HG03103 (cell line): ENCODE measurements around the gene HIVEP3.

Experiments
- ATAC-seq: cut with Tn5 transposase; IDR thresholded peaks from one replicate; pipeline ENCODE4 v1.9.1; 2021; ENCODE audit warnings: low read depth; ENCODE audit not compliant: unreplicated experiment

The HIVEP3 gene

DNA sequence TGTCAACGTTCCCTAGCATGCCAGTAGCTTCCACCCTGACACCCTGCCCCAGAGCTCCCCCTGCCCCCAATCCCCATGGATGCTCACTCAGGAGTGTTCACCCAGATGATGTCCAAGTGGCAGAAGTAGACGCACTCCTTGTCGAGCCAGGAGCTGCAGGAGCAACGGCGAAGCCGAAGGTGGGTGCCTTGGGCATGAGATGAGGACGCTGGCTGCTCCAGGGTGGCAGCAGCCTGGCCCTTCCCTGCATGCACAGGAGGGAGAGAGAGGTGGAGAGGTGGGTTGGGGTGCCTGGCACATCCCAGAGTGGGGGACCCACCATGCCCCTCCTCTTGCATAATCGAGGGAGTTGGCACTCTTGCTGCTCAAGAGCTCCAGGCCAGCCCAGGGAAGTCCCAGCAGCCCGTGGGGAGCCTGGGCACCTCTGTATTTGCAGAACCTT, 434.7 kb downstream of the HIVEP3 start:
- no peak for ATAC-seq

DNA sequence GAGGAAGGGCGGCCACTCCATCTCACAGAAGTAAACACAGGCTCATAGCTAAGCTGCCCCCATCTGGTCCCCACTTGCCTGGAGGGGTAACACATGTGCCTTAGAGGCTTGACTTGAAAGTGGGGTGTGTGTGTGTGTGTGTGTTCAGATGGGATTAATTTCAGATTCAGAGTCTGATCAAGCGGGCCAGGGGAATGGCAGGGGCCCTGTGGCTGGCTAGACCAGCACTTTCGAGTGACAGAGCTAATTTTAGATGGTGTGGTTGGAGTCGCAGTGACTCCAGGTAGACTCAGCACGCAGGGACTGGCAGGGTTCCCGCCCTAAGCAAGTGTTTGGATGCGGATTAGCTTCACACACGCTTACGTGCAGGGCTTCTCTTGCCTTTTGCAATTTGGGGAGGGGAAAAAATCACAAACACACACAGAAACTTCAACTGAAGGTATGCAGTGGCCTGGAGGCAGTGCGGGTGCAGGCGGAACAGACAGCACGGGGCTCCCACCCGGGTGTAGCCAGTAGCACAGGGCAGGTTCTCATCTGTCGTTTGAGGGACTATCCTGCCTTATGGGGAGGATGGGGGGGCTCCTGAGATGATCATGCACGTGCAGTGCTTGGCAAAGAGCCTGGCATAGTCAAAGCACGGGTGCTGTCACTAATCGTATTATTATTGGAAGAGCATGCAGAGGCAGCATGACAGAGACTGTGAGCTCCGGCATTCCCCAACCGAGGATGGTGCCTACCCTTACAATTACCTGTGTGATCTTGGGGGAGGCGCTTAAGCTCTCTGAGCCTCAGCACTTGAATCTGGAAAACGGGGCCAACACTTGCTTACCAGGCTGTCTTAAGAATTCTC, 435.5 kb downstream of the HIVEP3 start:
- ATAC-seq = no peak

DNA sequence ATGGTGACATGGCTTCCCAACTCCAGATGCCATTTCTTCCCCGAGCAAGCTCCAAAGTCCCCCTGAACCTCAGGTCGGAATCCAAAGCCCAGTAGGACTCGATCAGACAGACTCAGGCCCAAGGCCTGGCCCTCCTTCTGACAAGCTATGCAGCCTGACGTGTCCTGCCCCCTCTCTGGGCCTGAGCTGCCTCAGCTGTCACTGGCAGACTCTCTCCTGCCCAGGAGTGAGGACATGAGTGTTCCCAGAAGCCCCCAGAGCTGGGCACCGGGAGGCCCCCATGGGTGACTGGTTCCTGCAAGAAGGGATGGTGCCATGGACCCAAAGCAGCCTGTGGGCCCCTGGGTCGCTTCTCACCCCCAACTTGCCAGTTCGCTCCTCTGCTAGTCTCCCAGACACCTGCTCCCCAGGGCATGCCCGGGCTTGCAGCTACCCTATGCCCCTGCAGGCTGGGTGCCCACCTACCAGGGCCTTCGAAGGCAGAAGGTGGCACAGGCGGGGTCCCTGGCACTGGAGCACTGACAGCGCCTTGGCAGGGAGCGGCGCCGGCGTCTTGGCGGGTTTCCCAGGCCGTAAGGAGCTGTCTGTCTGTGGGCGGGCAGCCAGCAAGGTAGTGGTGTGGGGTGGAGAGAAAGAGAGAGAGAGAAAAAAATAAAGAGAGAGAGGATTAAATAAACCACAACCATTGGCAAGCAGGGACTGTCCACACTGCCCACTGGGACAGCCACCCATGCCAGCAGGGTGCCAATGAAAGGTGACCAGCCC, 436.5 kb downstream of the HIVEP3 start:
- ATAC-seq = no peak

DNA sequence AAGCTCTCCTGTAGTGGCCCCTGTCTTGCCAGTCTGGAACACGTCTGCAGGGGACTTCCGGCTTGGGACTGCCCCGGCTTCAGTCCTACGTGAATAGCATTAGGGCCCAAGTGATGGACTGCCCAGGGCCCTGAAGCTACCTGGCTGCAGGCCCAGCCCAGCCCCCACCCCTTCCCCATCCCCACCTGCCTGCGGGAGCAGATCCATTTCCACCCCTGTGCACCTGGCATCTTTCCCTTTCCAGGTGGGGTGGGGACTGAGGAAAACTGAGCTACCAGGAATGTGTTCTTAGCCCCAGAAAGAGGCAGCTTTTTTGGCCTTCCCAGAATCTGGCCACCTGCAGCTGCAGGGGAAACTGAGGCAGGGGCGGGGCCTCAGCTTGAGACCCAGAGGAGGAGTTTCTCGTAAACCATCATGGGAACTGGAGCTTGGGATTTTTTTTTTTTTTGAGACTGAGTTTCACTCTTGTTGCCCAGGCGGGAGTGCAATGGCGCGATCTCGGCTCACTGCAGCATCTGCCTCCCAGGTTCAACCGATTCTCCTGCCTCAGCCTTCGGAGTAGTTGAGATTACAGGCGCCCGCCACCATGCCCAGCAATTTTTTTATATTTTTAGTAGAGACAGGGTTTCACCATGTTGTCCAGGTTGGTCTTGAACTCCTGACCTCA, 437.5 kb downstream of the HIVEP3 start:
- no peak for ATAC-seq

DNA sequence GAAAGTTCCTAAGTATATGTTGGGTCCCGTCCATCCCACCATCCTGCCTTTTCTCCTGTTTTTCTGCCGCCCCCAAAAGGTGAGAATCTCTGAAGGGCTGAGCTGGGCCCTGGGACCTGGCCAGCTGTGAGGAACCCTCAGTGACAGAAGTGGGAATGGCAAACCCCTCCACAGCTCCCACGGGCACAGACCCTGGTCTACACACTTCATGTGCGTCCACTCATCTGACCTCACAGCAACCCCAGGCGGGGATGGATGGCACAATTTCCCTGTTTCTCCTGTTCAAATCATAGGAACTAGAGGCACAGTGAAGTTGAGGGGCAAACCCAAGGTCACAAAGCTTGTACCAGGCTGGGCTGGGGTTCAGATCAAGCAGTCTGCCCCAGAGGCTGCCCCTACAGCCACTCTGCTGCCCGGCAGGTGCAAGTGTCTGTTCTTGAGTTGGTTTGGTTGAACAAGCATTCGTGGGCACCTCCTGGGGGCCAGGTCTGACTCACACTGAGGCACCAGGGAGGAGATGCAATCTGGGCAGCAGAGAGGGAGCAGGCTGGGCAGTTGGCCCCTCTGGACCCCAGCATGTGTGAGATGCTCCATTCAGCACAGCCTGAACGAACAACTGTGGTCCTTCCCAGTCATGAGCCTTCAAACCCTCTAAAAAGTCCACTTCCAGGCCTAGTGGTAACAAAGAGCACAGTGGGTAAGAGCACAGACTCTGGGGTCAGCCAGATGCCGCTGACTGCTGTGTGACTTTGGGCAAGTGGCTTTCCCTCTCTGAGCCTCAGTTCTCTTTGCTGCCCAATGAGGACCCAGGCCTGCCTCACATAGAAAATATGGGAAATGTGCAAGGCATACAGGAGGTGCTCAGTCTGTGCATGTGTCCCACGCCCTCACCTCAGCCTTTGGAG, 438.3 kb downstream of the HIVEP3 start:
- no peak for ATAC-seq

DNA sequence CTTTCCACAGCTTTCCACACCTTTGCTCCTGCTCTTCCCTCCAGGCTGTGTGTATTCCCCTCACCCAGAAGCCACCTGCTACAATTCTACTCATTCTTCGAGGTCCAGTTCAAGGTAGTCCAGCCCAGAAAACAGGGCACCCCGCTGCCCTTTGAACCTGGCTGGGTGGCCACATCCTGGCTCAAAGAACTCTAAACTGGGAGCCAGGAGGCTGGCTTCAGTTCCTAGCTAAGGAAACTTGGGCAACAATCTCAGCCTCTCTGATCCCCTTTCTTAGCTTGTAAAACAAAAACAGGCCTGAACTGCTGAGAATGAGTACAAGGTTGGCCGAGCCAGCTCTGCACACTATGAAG, 438.9 kb downstream of the HIVEP3 start:
- ATAC-seq = no peak

DNA sequence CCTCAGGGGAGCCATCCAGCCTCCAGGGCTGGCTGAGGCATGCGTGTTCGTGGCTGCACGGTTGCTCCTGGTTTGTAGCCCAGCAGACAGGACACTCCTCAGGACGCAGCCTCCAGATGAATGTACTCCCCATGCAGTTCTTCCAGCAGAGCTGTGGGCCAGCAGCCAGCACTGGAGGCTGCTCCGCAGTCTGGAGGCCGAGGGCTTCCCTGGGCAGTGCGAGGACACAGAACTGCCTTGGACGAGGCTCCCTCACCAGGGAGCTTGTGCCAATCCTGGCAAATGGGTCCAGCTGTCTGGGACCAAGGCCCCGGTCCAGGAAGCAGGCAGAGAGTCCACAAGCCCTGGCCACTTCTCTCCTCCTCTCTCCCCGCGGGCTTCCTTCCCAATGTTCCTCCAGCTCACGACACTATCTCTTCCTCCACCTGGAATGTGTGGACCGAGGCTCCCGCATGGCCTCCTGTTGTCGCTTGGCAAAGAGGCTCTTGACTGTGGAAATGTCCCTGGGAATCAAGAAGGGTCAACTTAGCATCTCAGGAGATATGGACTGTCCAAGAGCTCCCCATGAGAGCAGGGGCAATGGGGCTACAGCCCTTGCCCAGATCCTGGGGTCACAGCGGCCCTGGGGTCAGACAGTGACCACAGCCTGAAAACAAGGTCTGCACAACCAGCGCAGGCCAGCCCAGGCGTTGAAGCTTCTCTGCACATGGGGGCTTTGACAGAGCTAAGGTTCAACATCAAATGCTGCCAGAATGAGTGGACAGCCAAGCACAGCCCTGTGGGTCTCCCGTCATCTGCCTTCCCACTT, 439.5 kb downstream of the HIVEP3 start:
- no peak for ATAC-seq

DNA sequence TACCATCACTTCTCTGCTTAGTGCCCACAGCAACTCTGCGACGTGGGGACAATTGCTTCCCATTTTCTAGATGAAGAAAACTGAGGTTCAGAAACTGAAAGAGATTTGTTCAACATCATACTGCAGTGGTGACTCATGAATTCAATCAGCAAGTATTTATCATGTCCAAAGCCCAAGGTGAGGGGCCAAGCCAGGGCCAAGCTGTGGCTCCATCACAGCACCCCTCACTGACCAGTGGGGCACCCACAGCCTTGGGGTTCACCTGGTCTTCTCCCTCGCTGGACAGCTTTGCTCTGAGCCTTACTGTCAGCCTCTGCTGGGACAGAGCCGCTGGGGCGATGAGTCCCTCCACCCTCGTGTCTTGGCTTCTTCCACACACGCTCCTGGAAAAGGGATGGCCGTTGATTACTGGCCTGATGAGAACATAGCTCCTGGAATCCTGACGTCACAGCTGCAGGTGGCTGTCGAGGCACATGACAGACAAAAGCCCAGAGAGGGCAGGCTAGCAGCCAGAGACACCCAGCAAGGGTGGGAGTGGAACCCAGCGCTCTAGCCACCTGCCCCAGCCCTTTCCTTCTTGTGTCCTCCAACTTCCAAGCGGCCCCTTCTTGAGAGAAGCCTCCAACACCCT, 440.5 kb downstream of the HIVEP3 start:
- ATAC-seq = no peak

DNA sequence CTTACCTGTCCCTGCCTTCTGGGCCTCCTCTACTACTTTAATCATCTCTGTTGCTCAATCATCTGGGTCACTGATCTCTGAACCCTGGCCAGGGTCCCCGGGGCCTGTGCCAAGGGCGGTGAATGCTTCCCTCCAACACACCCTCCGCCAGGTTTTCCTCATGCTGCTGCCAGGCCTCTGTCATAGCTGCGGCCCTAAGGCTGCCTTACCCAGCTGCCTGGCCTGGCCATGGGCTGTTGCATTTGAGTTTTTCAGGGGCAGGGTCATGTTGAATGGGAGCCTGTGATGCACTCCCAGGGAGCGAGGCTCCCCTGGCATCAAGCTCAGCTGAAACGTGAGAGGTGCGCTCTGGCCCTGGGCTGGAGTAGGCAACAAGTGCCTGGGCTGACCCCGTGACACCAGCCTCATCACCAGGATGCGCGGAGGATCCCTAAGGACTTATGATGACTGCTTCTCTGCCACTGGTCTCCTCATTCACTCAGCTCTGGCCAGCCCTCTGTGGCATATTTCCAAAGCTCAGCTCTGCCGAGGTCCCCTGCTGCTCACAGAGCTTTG, 441.8 kb downstream of the HIVEP3 start:
- no peak for ATAC-seq

DNA sequence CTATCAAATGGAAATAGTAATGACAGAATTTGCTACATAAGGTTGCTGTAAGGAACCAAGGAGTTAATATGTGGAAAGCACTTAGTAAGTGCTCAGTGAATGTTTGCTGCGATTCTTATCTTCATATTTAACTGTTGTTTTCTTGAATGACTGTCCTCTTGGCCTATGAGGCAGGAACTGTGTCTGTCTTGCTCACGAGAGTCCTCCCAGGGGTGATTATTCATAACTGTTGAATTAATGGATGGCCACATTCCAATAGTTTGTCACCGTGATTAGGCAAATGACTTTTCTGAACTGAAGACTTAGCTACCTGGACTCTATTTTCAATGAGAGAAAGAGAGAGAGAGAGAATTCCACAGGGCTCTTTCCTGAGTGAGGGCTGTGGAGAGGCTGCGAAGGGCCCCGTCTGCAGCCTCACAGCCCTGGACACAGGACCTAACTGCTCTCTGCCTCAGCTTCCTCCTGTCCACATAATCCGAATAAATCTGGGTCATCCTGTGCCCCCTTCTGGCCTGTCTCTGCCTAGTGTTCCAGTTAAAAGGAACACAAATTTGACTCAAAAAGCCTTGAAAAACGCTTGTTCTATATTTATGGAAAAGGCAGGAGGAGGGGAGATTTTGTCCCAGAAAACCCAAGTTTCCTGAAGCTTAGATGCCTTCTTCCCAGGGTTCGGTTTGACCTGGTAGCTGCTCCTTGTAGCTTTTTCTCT, 442.7 kb downstream of the HIVEP3 start:
- ATAC-seq = no peak

DNA sequence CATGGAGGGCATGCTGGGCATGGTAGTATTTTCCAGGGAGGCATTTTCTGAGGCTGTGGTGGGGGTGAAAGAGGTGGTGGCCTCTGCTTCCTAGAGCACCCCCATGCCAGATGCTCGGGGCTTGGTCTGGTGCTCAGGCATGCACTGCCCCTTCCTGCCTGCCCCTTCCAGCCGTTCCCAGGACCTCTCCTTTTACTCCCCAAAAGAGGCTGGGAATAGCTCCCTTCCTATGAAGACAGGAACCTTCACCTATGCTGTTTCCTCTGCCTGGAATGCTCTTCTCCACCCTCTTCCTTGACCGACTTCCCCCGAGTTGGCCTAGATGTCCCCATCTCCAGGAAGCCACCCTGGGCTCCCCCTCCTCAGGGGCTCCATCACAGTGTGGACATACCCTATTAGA, 443.4 kb downstream of the HIVEP3 start:
- ATAC-seq = no peak

DNA sequence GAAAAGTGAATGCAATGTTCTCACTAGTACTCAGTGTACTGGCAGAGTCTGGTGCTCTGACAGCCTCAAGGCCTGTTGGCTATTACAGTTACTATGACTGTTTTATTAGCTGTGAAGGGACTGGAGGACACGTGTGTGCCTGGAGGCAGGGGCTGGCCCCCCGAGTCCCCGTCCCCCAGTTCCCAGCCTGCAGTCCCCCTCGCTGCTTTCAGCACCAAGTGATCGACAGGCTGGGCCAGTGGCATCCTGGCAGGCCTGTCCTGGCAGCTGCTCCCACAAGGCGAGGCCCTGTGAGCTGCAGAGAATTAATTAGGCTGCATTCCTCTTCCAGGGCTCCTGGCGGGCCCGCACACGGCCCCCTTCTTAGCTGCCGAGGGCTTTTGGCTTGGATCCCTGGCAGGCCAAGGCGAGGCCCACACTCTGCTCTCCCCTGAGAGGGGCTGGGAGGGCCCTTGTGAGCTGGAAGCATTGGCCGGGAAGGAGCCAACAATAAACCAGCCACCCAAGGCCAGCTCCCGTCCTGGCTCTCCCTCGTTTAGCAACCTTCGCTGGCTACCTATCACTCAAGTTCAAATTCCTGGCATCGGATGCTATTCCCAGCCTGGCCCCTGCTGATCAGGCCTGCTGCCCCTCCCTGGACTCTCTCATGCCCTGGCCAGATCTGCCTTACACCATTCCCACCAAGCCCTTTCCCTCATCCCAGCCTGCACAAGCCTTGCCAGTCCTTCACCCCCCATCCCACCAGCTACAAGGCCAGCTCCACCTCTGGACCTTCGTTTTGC, 444.0 kb downstream of the HIVEP3 start:
- no peak for ATAC-seq

DNA sequence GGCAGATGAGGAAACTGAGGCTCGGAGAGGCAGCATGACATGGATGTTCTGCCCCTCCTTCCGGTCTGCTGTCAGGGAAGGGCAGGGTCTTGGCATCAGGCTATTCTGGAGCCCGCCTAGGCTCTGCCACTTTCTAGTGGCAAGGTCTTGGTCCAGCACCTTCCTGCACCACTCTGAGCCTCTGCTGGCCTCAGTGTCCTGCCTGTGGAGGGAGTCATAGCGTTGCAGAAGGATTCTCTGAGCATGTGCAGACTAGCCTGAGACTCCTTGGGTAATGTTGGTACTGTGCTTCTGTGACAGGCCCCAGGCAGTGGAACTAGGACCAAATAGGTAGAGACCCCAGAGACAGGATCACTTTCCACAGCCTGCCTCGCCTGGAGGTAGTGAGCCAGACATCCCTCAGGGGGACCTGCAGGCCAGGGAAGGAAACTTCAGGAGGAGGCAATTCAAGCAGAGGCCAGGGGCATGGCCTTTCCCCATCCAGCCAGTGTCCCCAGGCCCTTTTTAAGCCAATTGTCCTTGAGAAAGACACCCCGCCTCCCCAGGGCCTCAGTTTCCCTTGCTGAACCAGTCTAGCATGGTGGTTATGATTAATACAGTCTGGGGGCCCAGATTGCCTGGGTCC, 444.9 kb downstream of the HIVEP3 start:
- ATAC-seq = no peak

DNA sequence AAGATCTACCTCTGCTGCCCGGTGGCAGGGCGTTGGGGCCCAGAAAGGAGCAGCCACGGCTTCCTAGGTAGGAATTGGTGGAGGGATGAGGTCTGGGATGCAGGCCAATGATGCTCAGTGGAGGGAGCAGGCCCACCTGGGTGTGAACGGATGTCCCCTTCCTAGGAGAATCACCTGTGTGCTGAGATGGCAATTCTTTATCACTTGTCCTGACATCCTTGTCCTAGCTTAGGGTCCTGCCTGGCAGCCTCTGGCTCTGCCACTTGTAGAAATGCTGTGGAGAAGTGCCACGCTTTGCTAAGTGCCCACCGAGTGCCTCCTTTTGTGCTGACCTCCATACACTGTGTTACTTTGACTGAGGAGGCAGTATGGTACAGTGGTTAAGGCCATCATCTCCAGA, 447.1 kb downstream of the HIVEP3 start:
- ATAC-seq = no peak

DNA sequence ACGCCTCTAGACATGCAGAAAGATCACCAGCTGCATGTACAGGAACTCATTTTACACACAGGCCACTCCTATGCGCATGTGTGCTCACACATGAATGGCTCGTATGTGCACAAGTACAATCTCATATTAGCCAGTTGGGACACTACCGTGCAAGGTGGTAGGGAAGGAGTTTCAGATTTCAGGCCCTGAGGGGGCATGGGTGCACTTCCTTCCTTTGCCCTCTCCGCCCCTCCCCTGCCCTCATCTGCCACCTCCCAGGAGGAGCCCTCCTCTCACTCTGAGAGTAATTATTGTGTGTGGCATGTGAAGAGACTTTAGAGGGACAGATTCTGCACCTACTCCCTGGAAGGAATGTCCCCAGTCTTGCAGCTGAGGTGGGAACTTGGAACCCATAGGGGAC, 449.0 kb downstream of the HIVEP3 start:
- no peak for ATAC-seq

DNA sequence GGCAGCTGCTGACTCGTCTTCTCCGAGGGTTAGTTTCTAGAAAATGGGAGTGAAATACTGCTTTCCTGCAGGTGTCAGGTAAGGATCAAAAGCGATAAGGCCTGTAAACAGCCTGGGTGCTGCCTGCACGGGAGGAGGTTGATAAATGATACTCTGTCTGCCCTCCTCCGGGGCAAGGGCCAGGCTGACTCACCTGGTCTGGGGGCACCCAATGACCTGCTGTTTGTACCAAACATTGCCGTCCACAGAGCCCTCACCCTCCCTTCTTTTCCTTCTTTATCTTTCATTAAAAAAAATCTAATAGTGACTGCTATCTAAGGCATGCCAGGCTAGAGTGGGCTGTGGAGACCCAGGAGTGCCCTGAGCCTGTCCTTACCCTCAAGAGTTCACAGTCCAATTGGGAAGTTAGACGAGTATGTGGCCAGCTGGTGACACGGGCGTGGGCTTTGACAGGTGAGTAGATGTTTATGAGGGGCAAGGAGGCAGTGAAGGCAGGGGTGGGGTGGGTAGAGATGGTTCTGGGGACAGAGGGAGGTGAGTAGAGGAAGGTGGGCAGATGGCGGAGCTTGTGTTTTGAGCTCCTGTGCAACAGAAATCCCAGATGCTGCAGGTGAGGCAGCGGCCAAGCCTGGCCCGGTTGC, 450.5 kb downstream of the HIVEP3 start:
- no peak for ATAC-seq

DNA sequence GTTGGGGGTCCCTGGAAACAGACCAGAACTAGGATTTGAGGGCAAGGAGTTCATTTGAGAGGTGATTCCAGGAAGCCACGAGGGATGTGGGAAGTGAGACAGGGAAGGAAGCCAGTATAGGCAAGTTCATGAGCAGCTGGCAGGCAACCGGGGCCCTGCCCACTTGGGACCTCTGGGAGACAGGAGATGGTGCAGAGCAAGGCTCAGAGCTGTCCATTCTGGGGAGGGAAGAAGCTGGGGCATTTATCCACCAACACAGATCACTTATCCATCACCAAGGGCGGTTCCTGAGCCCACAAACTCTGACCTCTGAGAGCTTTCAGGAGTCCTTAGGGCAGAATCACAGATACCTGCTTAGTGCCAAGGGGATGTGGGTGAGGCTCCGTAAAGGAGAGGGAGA, 451.0 kb downstream of the HIVEP3 start:
- ATAC-seq = no peak
